ENCODE measurements around the gene DNASE1L2. TPM values are rescaled to one million over a fixed set of nuclear protein-coding genes. Genes with fewer than 3 reads are reported as not detected.

DNASE1L2 gene
- total and polyA plus RNA-seq, 2 experiments from 2014 or later, result 0.23 to 0.80 TPM

DNA sequence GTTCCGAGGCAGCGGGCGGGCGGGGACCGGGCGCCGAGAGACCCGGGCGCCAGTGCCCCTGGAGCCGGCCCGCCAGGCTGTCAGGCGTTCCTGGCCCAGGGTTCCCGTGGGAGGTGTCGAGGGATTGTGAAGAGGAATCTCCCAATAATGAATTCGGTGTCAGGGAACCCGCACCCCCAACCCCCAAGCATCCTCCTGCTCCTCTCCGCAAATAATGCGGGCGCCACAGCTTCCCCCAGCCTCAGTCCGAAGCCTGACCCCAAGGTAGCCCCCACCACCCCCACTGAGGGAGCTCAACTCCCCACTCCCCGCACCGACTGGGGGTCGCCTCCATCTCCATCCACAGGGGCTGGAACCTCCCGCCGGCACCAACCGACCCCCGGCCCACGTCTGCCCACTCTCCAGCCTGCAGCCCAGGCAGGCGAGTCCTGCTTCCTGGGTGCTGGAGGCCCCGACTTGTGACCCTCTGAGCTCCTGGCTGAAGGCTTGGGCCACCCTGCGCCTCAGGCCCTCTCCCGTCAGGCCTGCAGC is 39.2 kb upstream of the DNASE1L2 start:
- H3K27me3 ChIP-seq, result peaks cover 23% of the 10 kb centered on the region
- no peak overlapping the region for H3K4me3 ChIP-seq
- H3K9me3 ChIP-seq (ENCODE audit: low read depth), result no peaks in the 10 kb centered on the region
- H3K79me2 ChIP-seq, result no peaks in the 10 kb centered on the region
- H2AFZ ChIP-seq, result no peak overlapping the region
- peak overlapping the region; percentile 79 for H3K4me2 ChIP-seq
- no peak for DNase-seq (ENCODE audit: low spot score)
- no peaks in the 10 kb centered on the region for H4K20me1 ChIP-seq (ENCODE audit: insufficient read depth, poor library complexity, severe bottlenecking)
- TF ChIP-seq EZH2phosphoT487 (IDR thresholded peaks at IDR 0.05; ENCODE audit: low read depth, severe bottlenecking, unreplicated experiment), result no peak
- no peak for TF ChIP-seq EZH2 (IDR thresholded peaks at IDR 0.05; ENCODE audit: borderline replicate concordance)
- TF ChIP-seq, protein P1, sequence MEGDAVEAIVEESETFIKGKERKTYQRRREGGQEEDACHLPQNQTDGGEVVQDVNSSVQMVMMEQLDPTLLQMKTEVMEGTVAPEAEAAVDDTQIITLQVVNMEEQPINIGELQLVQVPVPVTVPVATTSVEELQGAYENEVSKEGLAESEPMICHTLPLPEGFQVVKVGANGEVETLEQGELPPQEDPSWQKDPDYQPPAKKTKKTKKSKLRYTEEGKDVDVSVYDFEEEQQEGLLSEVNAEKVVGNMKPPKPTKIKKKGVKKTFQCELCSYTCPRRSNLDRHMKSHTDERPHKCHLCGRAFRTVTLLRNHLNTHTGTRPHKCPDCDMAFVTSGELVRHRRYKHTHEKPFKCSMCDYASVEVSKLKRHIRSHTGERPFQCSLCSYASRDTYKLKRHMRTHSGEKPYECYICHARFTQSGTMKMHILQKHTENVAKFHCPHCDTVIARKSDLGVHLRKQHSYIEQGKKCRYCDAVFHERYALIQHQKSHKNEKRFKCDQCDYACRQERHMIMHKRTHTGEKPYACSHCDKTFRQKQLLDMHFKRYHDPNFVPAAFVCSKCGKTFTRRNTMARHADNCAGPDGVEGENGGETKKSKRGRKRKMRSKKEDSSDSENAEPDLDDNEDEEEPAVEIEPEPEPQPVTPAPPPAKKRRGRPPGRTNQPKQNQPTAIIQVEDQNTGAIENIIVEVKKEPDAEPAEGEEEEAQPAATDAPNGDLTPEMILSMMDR (IDR thresholded peaks at IDR 0.05; ENCODE audit: poor library complexity), result no peak
- H3K36me3 ChIP-seq (replicated peaks; ENCODE audit: insufficient read depth, low read depth), result no peaks in the 10 kb centered on the region
- peaks cover 10% of the 10 kb centered on the region for H3K4me1 ChIP-seq (ENCODE audit: insufficient read depth)
- 74% methylated on average over 12 of the region's 32 CpGs for WGBS (ENCODE audit: low lambda C conversion rate, missing lambda C conversion rate)
- H3K27ac ChIP-seq, result no peak overlapping the region
- no peaks in the 10 kb centered on the region for H3K9me2 ChIP-seq (replicated peaks; ENCODE audit: insufficient read depth)

DNA sequence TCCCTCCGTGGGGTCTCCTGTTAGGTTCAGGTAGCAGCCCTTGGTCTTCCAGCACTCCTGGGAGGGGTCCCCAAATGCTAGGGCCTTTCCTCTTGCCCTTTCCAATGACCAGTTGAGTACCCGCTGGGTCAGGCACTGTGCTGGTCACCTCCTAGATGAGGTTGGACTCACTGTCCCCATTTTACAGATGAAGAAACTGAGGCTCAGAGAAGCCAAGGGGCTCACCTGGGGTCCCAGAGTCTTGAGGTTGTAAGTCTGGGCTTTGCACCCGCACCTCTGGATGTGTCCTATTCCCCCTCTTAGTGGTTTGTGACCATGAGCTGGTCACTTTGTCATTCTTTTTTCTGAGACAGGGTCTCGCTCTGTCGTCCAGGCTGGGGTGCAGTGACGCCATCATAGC is 38.5 kb upstream of the DNASE1L2 start:
- no peak for DNase-seq (ENCODE audit: low spot score)
- peaks cover 23% of the 10 kb centered on the region for H3K27me3 ChIP-seq
- H3K4me2 ChIP-seq, result no peak overlapping the region
- H3K79me2 ChIP-seq, result no peaks in the 10 kb centered on the region
- H3K36me3 ChIP-seq (replicated peaks; ENCODE audit: insufficient read depth, low read depth), result no peaks in the 10 kb centered on the region
- peaks cover 10% of the 10 kb centered on the region for H3K4me1 ChIP-seq (ENCODE audit: insufficient read depth)
- no peaks in the 10 kb centered on the region for H4K20me1 ChIP-seq (ENCODE audit: insufficient read depth, poor library complexity, severe bottlenecking)
- H3K9me3 ChIP-seq (ENCODE audit: low read depth), result no peaks in the 10 kb centered on the region
- no peak for TF ChIP-seq EZH2 (IDR thresholded peaks at IDR 0.05; ENCODE audit: borderline replicate concordance)
- TF ChIP-seq, protein P1 (IDR thresholded peaks at IDR 0.05; ENCODE audit: poor library complexity), result no peak
- no peak for TF ChIP-seq EZH2phosphoT487 (IDR thresholded peaks at IDR 0.05; ENCODE audit: low read depth, severe bottlenecking, unreplicated experiment)
- no peak overlapping the region for H3K27ac ChIP-seq
- H3K4me3 ChIP-seq, result no peak overlapping the region
- WGBS (ENCODE audit: low lambda C conversion rate, missing lambda C conversion rate), result 83% methylated on average over 6 of the region's 6 CpGs
- no peaks in the 10 kb centered on the region for H3K9me2 ChIP-seq (replicated peaks; ENCODE audit: insufficient read depth)
- no peak overlapping the region for H2AFZ ChIP-seq

DNA sequence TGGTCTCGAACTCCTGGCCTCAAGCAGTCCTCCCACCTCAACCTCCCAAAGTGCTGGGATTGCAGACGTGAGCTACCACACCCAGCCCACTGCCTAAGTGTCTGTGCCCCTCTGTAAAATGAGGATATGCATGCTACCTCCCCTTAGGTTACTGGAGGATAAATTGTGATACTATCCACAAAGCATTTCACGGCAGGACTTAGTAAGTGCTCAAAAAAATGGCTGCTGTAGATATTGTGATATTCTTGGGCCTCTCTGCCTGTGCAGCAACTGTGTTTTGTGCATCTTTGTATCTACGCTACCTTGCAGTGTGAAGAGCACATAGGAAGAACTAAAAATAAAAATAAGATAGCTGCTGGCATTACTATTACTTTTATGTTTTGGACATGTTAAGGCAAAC is 38.0 kb upstream of the DNASE1L2 start:
- no peaks in the 10 kb centered on the region for H3K9me3 ChIP-seq (ENCODE audit: low read depth)
- H3K36me3 ChIP-seq (replicated peaks; ENCODE audit: insufficient read depth, low read depth), result no peaks in the 10 kb centered on the region
- TF ChIP-seq, protein P1 (IDR thresholded peaks at IDR 0.05; ENCODE audit: poor library complexity), result no peak
- TF ChIP-seq EZH2phosphoT487 (IDR thresholded peaks at IDR 0.05; ENCODE audit: low read depth, severe bottlenecking, unreplicated experiment) (no peak), EZH2 (IDR thresholded peaks at IDR 0.05; ENCODE audit: borderline replicate concordance) (no peak)
- no peaks in the 10 kb centered on the region for H4K20me1 ChIP-seq (ENCODE audit: insufficient read depth, poor library complexity, severe bottlenecking)
- peaks cover 10% of the 10 kb centered on the region for H3K4me1 ChIP-seq (ENCODE audit: insufficient read depth)
- H3K27ac ChIP-seq, result no peak overlapping the region
- no peak overlapping the region for H3K4me2 ChIP-seq
- H3K9me2 ChIP-seq (replicated peaks; ENCODE audit: insufficient read depth), result no peaks in the 10 kb centered on the region
- H3K79me2 ChIP-seq, result no peaks in the 10 kb centered on the region
- no peak overlapping the region for H2AFZ ChIP-seq
- DNase-seq (ENCODE audit: low spot score), result no peak
- H3K27me3 ChIP-seq, result peaks cover 23% of the 10 kb centered on the region
- no peak overlapping the region for H3K4me3 ChIP-seq
- WGBS (ENCODE audit: low lambda C conversion rate, missing lambda C conversion rate), result 70% methylated on average over 4 of the region's 4 CpGs

All from hepatocyte (in vitro differentiated cells).